Thoracic aorta (tissue), 2 donors: ENCODE measurements around the gene SNCB. TPM values are rescaled to one million over a fixed set of nuclear protein-coding genes. Genes with fewer than 3 reads are reported as not detected.

Experiments
- ATAC-seq: fragments of 150-250 bp; one replicate; pipeline ENCODE4 v1.8.0; 2017; ENCODE audit warnings: low read depth; ENCODE audit not compliant: insufficient number of reproducible peaks, low FRiP score
- DNase-seq: peaks from one replicate; pipeline ENCODE4 v3.0.0-alpha.2; 2020; ENCODE audit warnings: low spot score
- H3K27ac ChIP-seq, 2 donors: fragments of 200-600 bp; sonication (generic); 1 replicate in 1 of 2; 2 replicates in 1 of 2; pipeline ENCODE4 v1.5.1; 2016; ENCODE audit warnings: mild to moderate bottlenecking in 2 of 2, moderate library complexity in 2 of 2
- H3K27me3 ChIP-seq: fragments of 200-600 bp; sonication (generic); replicated peaks from 2 replicates; pipeline ENCODE4 v1.6.0; 2016; ENCODE audit warnings: mild to moderate bottlenecking; ENCODE audit not compliant: insufficient read depth
- H3K36me3 ChIP-seq: fragments of 200-600 bp; sonication (generic); one replicate; pipeline ENCODE4 v1.5.1; 2016
- H3K4me1 ChIP-seq, 2 donors: fragments of 200-600 bp; sonication (generic); 1 replicate in 1 of 2; 2 replicates in 1 of 2; pipeline versions ENCODE4 v1.5.1 to v1.6.0; 2016; ENCODE audit warnings: low read depth in 2 of 2, mild to moderate bottlenecking in 1 of 2; ENCODE audit not compliant: control insufficient read depth in 1 of 2
- H3K4me3 ChIP-seq: fragments of 200-600 bp; sonication (generic); 2 replicates; pipeline ENCODE4 v1.5.1; 2016; ENCODE audit warnings: mild to moderate bottlenecking
- H3K9me3 ChIP-seq: fragments of 200-600 bp; sonication (generic); 2 replicates; pipeline ENCODE4 v1.5.1; 2016
- total RNA-seq, 2 donors: library from RNA; depleted of rRNA; stranded (reverse); fragments of >200 nt; gene quantifications; one replicate each; pipeline versions ENCODE4 v1.1.0 to v1.2.3, GENCODE V29; 2016
- TF ChIP-seq, protein P1 (sequence below): fragments of 200-600 bp; sonication (generic); IDR thresholded peaks from one replicate; pipeline ENCODE4 v1.5.1; 2019; ENCODE audit warnings: antibody characterized with exemption

The SNCB gene
- total RNA-seq, 2 donors from 2014 or later: not detected

DNA sequence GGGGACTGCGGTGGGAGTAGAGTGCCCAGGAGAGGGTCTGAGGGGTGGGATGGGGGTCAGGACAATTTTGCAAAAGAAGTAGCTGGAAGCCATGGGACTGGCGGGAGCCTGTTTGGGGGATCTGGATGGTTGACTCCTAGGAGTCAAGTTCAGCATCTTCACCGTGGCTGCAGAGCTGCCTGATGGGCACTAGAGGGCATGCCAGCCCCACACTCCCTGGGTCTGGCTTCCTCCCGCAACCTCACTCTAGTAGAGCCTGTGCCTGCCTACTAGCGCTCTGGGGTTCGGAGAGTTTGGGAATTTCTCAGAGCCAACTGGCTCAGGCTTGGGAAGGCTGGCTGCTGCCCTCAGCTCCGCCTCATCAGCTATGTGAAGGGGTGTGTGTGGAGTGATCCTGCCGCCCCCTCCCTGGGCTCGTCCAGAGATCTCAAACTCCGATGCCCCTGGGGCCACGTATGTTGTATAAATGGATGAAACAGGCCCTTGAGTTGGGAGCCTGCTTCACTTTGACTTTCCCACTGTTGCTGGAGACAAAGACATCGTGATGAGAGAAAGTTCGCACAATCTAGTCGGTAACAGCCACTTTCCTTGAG lies 27.8 kb upstream of the SNCB start:
- TF ChIP-seq, protein P1, sequence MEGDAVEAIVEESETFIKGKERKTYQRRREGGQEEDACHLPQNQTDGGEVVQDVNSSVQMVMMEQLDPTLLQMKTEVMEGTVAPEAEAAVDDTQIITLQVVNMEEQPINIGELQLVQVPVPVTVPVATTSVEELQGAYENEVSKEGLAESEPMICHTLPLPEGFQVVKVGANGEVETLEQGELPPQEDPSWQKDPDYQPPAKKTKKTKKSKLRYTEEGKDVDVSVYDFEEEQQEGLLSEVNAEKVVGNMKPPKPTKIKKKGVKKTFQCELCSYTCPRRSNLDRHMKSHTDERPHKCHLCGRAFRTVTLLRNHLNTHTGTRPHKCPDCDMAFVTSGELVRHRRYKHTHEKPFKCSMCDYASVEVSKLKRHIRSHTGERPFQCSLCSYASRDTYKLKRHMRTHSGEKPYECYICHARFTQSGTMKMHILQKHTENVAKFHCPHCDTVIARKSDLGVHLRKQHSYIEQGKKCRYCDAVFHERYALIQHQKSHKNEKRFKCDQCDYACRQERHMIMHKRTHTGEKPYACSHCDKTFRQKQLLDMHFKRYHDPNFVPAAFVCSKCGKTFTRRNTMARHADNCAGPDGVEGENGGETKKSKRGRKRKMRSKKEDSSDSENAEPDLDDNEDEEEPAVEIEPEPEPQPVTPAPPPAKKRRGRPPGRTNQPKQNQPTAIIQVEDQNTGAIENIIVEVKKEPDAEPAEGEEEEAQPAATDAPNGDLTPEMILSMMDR: peak; percentile 81
- ATAC-seq (peak; percentile 65), DNase-seq (no peak)
- Histone ChIP-seq H3K4me1 (peaks cover 0 to 9% of the 10 kb centered on the region in 2 donors), H3K27me3 (no peaks in the 10 kb centered on the region), H3K4me3 (no peak overlapping the region), H3K27ac (no peak overlapping the region), H3K9me3 (no peaks in the 10 kb centered on the region), H3K36me3 (peaks cover 16% of the 10 kb centered on the region)

GRCh38 chr5:176656467-176656990 lies 26.2 kb upstream of the SNCB start:
- DNase-seq: no peak
- Histone ChIP-seq H3K27ac (no peak overlapping the region), H3K4me1 (peaks cover 0 to 9% of the 10 kb centered on the region in 2 donors), H3K36me3 (peaks cover 16% of the 10 kb centered on the region), H3K9me3 (no peaks in the 10 kb centered on the region), H3K27me3 (no peaks in the 10 kb centered on the region), H3K4me3 (no peak overlapping the region)
- no peak for ATAC-seq
- TF ChIP-seq, protein P1: no peak

GRCh38 chr5:176654856-176655255 lies 24.5 kb upstream of the SNCB start:
- Histone ChIP-seq H3K9me3 (no peaks in the 10 kb centered on the region), H3K4me3 (no peak overlapping the region), H3K4me1 (peaks cover 0 to 9% of the 10 kb centered on the region in 2 donors), H3K36me3 (peaks cover 16% of the 10 kb centered on the region), H3K27ac (no peak overlapping the region), H3K27me3 (no peaks in the 10 kb centered on the region)
- DNase-seq (no peak), ATAC-seq (no peak)
- TF ChIP-seq, protein P1: no peak

- H3K4me3 ChIP-seq: no peak overlapping the region
- H3K36me3 ChIP-seq: peaks cover 16% of the 10 kb centered on the region
- TF ChIP-seq, protein P1: no peak
- no peaks in the 10 kb centered on the region for H3K9me3 ChIP-seq
- H3K27ac ChIP-seq: no peak overlapping the region
- H3K4me1 ChIP-seq: peaks cover under 1 to 12% of the 10 kb centered on the region in 2 donors
- H3K27me3 ChIP-seq: no peaks in the 10 kb centered on the region
- ATAC-seq: no peak
- no peak for DNase-seq
Measured at GRCh38 chr5:176653401-176654385, 23.4 kb upstream of the SNCB start.

DNA sequence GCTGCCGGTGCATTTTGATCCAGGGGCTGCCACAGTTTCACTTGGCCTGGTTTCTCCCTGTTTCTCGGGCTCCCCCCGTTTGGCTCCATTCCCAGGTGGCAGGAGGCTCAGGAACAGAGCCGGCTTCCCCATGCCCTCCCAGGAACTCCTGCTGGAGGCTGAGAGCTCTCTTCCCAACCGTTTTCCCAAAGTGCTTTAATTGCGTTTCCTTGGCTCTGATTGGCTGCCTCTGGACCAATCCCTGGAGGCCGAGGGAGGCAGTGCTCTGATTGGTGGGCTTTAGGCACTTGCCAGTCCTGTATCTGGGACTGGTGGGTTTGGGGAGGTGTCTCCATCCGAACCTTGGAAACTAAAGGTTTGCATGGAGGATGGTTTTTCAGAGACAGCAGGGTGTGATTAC lies 21.8 kb upstream of the SNCB start:
- H3K36me3 ChIP-seq: peaks cover 15% of the 10 kb centered on the region
- no peak overlapping the region for H3K27ac ChIP-seq
- peaks cover 11 to 15% of the 10 kb centered on the region in 2 donors for H3K4me1 ChIP-seq
- no peaks in the 10 kb centered on the region for H3K27me3 ChIP-seq
- H3K4me3 ChIP-seq: no peak overlapping the region
- DNase-seq: no peak
- no peak for ATAC-seq
- TF ChIP-seq, protein P1: no peak
- H3K9me3 ChIP-seq: no peaks in the 10 kb centered on the region
